GM10266 (cell line): ENCODE results near the gene SHROOM3.

Experiments
- DNase-seq: peaks from one replicate; pipeline ENCODE4 v3.0.0; 2012; ENCODE audit errors: extremely low spot score
- CTCF ChIP-seq: IDR thresholded peaks from 2 replicates; pipeline ENCODE4 v1.5.1; 2012; ENCODE audit warnings: mild to moderate bottlenecking, low read depth; ENCODE audit not compliant: control insufficient read depth, insufficient read depth; ENCODE audit errors: missing control alignments

Gene SHROOM3

GRCh38 chr4:76526585-76526990 lies 91.6 kb downstream of the SHROOM3 start:
- TF ChIP-seq CTCF, result no peak
- no peak for DNase-seq

DNA sequence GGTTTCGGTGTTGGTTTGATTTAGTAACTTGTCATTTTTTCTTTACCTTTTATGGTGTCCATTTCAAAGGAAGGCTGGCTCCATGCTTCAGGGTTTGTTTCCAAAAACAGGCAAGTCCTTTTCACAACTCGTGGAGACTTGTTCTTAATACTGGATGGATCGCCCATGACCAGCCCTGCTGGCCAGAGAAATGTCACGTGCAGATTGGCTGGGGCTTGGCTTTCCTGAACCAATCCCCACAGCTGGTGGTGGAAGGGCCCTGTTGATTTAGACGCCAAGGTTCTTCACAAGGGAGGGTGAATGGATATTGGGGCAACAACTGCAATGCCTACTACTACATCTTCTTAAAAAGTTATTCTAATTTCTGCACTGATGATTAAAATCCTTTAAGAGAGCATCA lies 92.6 kb downstream of the SHROOM3 start:
- TF ChIP-seq CTCF, result no peak
- no peak for DNase-seq

GRCh38 chr4:76531597-76531996 lies 96.6 kb downstream of the SHROOM3 start:
- DNase-seq, result no peak
- TF ChIP-seq CTCF, result no peak

DNA sequence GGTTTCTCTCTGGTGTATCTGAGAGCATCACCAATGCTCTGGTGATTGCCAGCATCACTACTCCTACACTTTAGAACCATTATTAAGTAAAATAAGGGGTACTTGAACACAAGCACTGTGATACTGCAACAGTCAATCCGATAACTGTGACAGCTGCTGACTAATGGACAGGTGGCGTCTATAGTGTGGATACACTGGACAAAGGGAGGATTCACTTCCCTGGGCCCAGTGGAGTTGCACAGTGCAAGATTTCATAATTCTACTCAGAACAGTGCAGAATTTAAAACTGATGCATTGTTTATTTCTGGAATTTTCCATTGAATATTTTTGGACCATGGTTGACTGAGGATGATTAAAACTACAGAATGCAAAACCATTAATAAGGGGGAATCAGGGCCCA lies 97.8 kb downstream of the SHROOM3 start:
- no peak for DNase-seq
- TF ChIP-seq CTCF, result no peak

- DNase-seq, result no peak
- TF ChIP-seq CTCF, result no peak
Observed at GRCh38 chr4:76533314-76533713, 98.3 kb downstream of the SHROOM3 start.

GRCh38 chr4:76535603-76536372 lies 100.8 kb downstream of the SHROOM3 start:
- DNase-seq, result no peak
- no peak for TF ChIP-seq CTCF

DNA sequence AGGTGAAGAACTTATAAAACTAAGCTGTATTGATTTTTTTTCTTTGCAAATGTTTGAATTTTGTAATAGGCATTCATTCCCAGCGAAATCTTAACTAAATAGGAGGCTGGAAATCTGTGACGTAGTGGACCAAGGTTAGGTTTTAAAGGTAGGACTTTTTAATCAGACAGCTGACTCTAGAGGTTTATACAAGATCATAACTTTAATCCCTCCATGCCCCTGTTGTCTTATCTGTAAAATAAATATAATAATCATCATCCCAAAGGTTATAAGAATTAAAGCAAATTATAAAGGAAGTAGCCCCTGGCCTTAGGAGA lies 101.3 kb downstream of the SHROOM3 start:
- TF ChIP-seq CTCF, result no peak
- no peak for DNase-seq
